ENCODE measurements around the gene EPHB3. TPM values are rescaled to one million over a fixed set of nuclear protein-coding genes. Genes with fewer than 3 reads are reported as not detected.
A peak's percentile ranks its signal among the peaks of the same experiment; 100 is the strongest.

Gene EPHB3
- total and polyA plus RNA-seq, 4 experiments from 2014 or later: 0.04 to 0.79 (median 0.48) TPM

- no peaks in the 10 kb centered on the region for H3K9me3 ChIP-seq (ENCODE audit: control insufficient read depth in 1 of 2, low read length in 2 of 2)
- H3K27ac ChIP-seq (ENCODE audit: low read depth, low read length): no peak overlapping the region
- Mint-ChIP-seq H3K4me3 (no peak overlapping the region), H3K27me3 (peaks cover 0 to 3% of the 10 kb centered on the region in 2 donors), H3K4me1 (peaks cover 3 to 5% (median 5%) of the 10 kb centered on the region in 4 donors), H3K9me3 (no peaks in the 10 kb centered on the region), H3K27ac (peak overlapping the region in 1 of 7 donors; percentile 36), H3K36me3 (no peaks in the 10 kb centered on the region)
- intact Hi-C loops (cut with micrococcal nuclease): no loop called here
- no peak overlapping the region for H3K4me3 ChIP-seq (ENCODE audit: low read length in 2 of 2)
- ChIA-PET CTCF (ENCODE audit: partially characterized antibody) (no interaction called here), POLR2A (ENCODE audit: partially characterized antibody) (no interaction called here)
- no peaks in the 10 kb centered on the region for H3K36me3 ChIP-seq (ENCODE audit: insufficient read depth, low read length)
- no peak for DNase-seq
- H3K4me1 ChIP-seq (ENCODE audit: insufficient read depth, low read length): no peaks in the 10 kb centered on the region
- H3K27me3 ChIP-seq (ENCODE audit: insufficient read depth, low read length): no peaks in the 10 kb centered on the region
Observed at GRCh38 chr3:184630861-184631471, 69.4 kb downstream of the EPHB3 start.

- intact Hi-C loops (cut with micrococcal nuclease): no loop called here
- peaks cover 4% of the 10 kb centered on the region for H3K4me1 ChIP-seq (ENCODE audit: insufficient read depth, low read length)
- H3K9me3 ChIP-seq (ENCODE audit: control insufficient read depth in 1 of 2, low read length in 2 of 2): no peaks in the 10 kb centered on the region
- no peak for DNase-seq
- H3K27me3 Mint-ChIP-seq: peaks cover 0 to 3% of the 10 kb centered on the region in 2 donors
- POLR2A ChIA-PET (ENCODE audit: partially characterized antibody): no interaction called here
- H3K9me3 Mint-ChIP-seq: no peaks in the 10 kb centered on the region
- no peaks in the 10 kb centered on the region for H3K27me3 ChIP-seq (ENCODE audit: insufficient read depth, low read length)
- no peaks in the 10 kb centered on the region for H3K36me3 Mint-ChIP-seq
- H3K4me1 Mint-ChIP-seq: peaks cover 3 to 5% (median 5%) of the 10 kb centered on the region in 4 donors
- H3K4me3 Mint-ChIP-seq: no peak overlapping the region
- no peaks in the 10 kb centered on the region for H3K36me3 ChIP-seq (ENCODE audit: insufficient read depth, low read length)
- no peak overlapping the region for H3K27ac ChIP-seq (ENCODE audit: low read depth, low read length)
- CTCF ChIA-PET (ENCODE audit: partially characterized antibody): no interaction called here
- no peak overlapping the region for H3K4me3 ChIP-seq (ENCODE audit: low read length in 2 of 2)
- peak overlapping the region in 1 of 7 donors; percentile 36 for H3K27ac Mint-ChIP-seq
Observed at GRCh38 chr3:184631472-184631861, 69.9 kb downstream of the EPHB3 start.

Other genes starting within 250 kb of the EPHB3 start
- gene EIF4G1, start 247.2 kb upstream of the EPHB3 start, total RNA-seq: 100 to 1,000 TPM; 236 to 246 TPM
- gene EIF4G1, start 247.2 kb upstream of the EPHB3 start, polyA plus RNA-seq: 10 to 100 TPM in 1 of 2 donors, 1 to 10 TPM in 1; 3.6 to 51.1 TPM
- 1 to 10 TPM; 9.0 to 10.0 TPM for gene FAM131A, start 224.2 kb upstream of the EPHB3 start, total RNA-seq
- gene FAM131A, start 224.2 kb upstream of the EPHB3 start, polyA plus RNA-seq: 1 to 10 TPM; 1.1 to 1.6 TPM
- gene CLCN2, start 200.2 kb upstream of the EPHB3 start, total RNA-seq: 1 to 10 TPM; 3.8 to 5.4 TPM
- under 1 TPM; 0.24 to 0.29 TPM for gene CLCN2, start 200.2 kb upstream of the EPHB3 start, polyA plus RNA-seq
- gene POLR2H, start 200.1 kb upstream of the EPHB3 start, total RNA-seq: 10 to 100 TPM; 61.3 to 66.1 TPM
- 10 to 100 TPM; 56.6 to 58.8 TPM for gene POLR2H, start 200.1 kb upstream of the EPHB3 start, polyA plus RNA-seq
- not detected for gene THPO, start 183.6 kb upstream of the EPHB3 start, total RNA-seq
- not detected for gene THPO, start 183.6 kb upstream of the EPHB3 start, polyA plus RNA-seq
- gene CHRD, start 181.7 kb upstream of the EPHB3 start, total RNA-seq: not detected
- not detected for gene CHRD, start 181.7 kb upstream of the EPHB3 start, polyA plus RNA-seq
- 10 to 100 TPM; 16.4 to 16.5 TPM for gene MAGEF1, start 150.3 kb downstream of the EPHB3 start, total RNA-seq
- gene MAGEF1, start 150.3 kb downstream of the EPHB3 start, polyA plus RNA-seq: 10 to 100 TPM; 15.5 to 20.1 TPM